GM06990 (cell line): ENCODE data around the gene HNMT.
"Not testable (repeated sequence)": the region's sequence is repeated elsewhere in the genome, so short reads cannot be mapped to it uniquely, and the experiment has no call there.

Experiments used
- DNase-seq: peaks from one replicate; pipeline ENCODE4 v3.0.0-alpha.2; 2011; ENCODE audit not compliant: insufficient read length; ENCODE audit errors: extremely low read depth
- H3K27me3 ChIP-seq: replicated peaks from 2 replicates; pipeline ENCODE4 v1.6.0; 2011; ENCODE audit warnings: low read length; ENCODE audit not compliant: control insufficient read depth, insufficient read depth
- H3K36me3 ChIP-seq: 2 replicates; pipeline ENCODE4 v1.5.1; 2011; ENCODE audit warnings: low read length; ENCODE audit not compliant: control insufficient read depth, insufficient read depth
- H3K4me3 ChIP-seq: replicated peaks from 2 replicates; pipeline ENCODE4 v1.5.1; 2011; ENCODE audit warnings: low read depth, mild to moderate bottlenecking, control low read depth, low read length
- CTCF ChIP-seq: IDR thresholded peaks from 2 replicates; pipeline ENCODE4 v1.5.1; 2011; ENCODE audit warnings: low read length, control low read depth, mild to moderate bottlenecking, inconsistent platforms; ENCODE audit not compliant: insufficient read depth, poor library complexity, severe bottlenecking

HNMT gene

GRCh38 chr2:137964066-137964858 lies at the start of gene HNMT:
TSS of gene HNMT (plus strand) at chr2:137964473. CDS start at chr2:137964492, 19 bp downstream.
- no peak within 1 kb of the TSS for H3K4me3 ChIP-seq
- H3K36me3 ChIP-seq: no peaks in the 10 kb centered on the region
- H3K27me3 ChIP-seq: no peaks in the 10 kb centered on the region
- TF ChIP-seq CTCF: no peak
- no peak for DNase-seq

- H3K36me3 ChIP-seq: no peaks in the 10 kb centered on the region
- no peak for DNase-seq
- H3K27me3 ChIP-seq: no peaks in the 10 kb centered on the region
- TF ChIP-seq CTCF: no peak
- no peak overlapping the region for H3K4me3 ChIP-seq
These were observed 43.0 kb upstream of the HNMT start for GRCh38 chr2:137921105-137921880.

GRCh38 chr2:137922171-137922570 lies 42.1 kb upstream of the HNMT start:
- H3K36me3 ChIP-seq, H3K4me3 ChIP-seq, DNase-seq, H3K27me3 ChIP-seq: not testable (repeated sequence)

GRCh38 chr2:137924019-137924418 lies 40.3 kb upstream of the HNMT start:
- no peaks in the 10 kb centered on the region for H3K36me3 ChIP-seq
- no peak for TF ChIP-seq CTCF
- no peak for DNase-seq
- no peaks in the 10 kb centered on the region for H3K27me3 ChIP-seq
- no peak overlapping the region for H3K4me3 ChIP-seq

GRCh38 chr2:137925599-137925998 lies 38.7 kb upstream of the HNMT start:
- no peak for TF ChIP-seq CTCF
- no peak for DNase-seq

GRCh38 chr2:137927846-137928245 lies 36.4 kb upstream of the HNMT start:
- TF ChIP-seq CTCF: no peak
- no peak for DNase-seq
- no peaks in the 10 kb centered on the region for H3K36me3 ChIP-seq
- H3K27me3 ChIP-seq: no peaks in the 10 kb centered on the region
- no peak overlapping the region for H3K4me3 ChIP-seq

More at GRCh38 chr2:137925599-137925998, 38.7 kb upstream of the HNMT start:
- Histone ChIP-seq H3K27me3 (no peaks in the 10 kb centered on the region), H3K36me3 (no peaks in the 10 kb centered on the region), H3K4me3 (no peak overlapping the region)
